B cell (primary cell): ENCODE data around the gene LIG4. TPM values are rescaled to one million over a fixed set of nuclear protein-coding genes. Genes with fewer than 3 reads are reported as not detected.

Source experiments
- ATAC-seq: fragments of 200-7000 bp; cut with Tn5 transposase; one replicate; pipeline ENCODE4 v1.10.0; 2021; ENCODE audit warnings: low read depth, mild to moderate bottlenecking, moderate number of reproducible peaks, moderate library complexity
- CTCF ChIA-PET: fragments of 350-600 bp; sonication (Branson Sonifier 250); formaldehyde crosslinking; loops from one replicate; lab custom pipeline; 2021; ENCODE audit warnings: antibody characterized with exemption, inconsistent platforms; lab: Charles Lee
- POLR2A ChIA-PET: fragments of 350-600 bp; sonication (Branson Sonifier 250); formaldehyde crosslinking; loops from one replicate; lab custom pipeline; 2021; ENCODE audit warnings: antibody characterized with exemption; lab: Charles Lee
- DNase-seq: peaks from one replicate; pipeline ENCODE4 v3.0.0; 2013
- H2AFZ ChIP-seq: 2 replicates; pipeline ENCODE4 v1.6.1; 2012; ENCODE audit warnings: mild to moderate bottlenecking, low read depth, low read length; ENCODE audit not compliant: insufficient read depth, poor library complexity, severe bottlenecking
- H3K27ac ChIP-seq, 2 donors: 1 replicate in 1 of 2; 2 replicates in 1 of 2; pipeline ENCODE4 v1.5.1; 2012 to 2013; ENCODE audit warnings: low read length in 2 of 2, mild to moderate bottlenecking in 2 of 2, moderate library complexity in 1 of 2
- H3K27me3 ChIP-seq, 4 experiments: fragments of 200-600 bp in 1 of 4; sonication (generic) in 1 of 4; replicated peaks in 1 of 4; 1 replicate in 2 of 4; 2 replicates in 2 of 4; pipeline versions ENCODE4 v1.6.1 to v1.7.0; 2013 to 2016; ENCODE audit warnings: low read length in 3 of 4, mild to moderate bottlenecking in 2 of 4, mixed read lengths in 1 of 4, moderate library complexity in 1 of 4; ENCODE audit not compliant: insufficient read depth in 4 of 4, control insufficient read depth in 3 of 4; ENCODE audit errors: control extremely low read depth in 1 of 4
- H3K36me3 ChIP-seq, 2 experiments: replicated peaks in 1 of 2; 1 replicate in 1 of 2; 2 replicates in 1 of 2; pipeline versions ENCODE4 v1.6.1 to v1.7.1; 2013; ENCODE audit warnings: low read length in 1 of 2; ENCODE audit not compliant: insufficient read depth in 2 of 2, control insufficient read depth in 1 of 2; ENCODE audit errors: control extremely low read depth in 1 of 2, extremely low read depth in 1 of 2
- H3K4me1 ChIP-seq, 2 donors: fragments of 200-600 bp in 1 of 2; sonication (generic) in 1 of 2; 1 replicate in 1 of 2; 2 replicates in 1 of 2; pipeline versions ENCODE4 v1.5.1 to v1.6.1; 2013 to 2017; ENCODE audit warnings: low read length in 2 of 2; ENCODE audit not compliant: control insufficient read depth in 2 of 2, insufficient read depth in 2 of 2
- H3K4me2 ChIP-seq: replicated peaks from 2 replicates; pipeline ENCODE3; 2012; ENCODE audit warnings: mild to moderate bottlenecking, low read depth, low read length; ENCODE audit not compliant: poor library complexity, severe bottlenecking
- H3K4me3 ChIP-seq, 5 experiments: fragments of 200-600 bp in 1 of 5; sonication (generic) in 1 of 5; 1 replicate in 3 of 5; 2 replicates in 2 of 5; pipeline versions ENCODE4 v1.5.1 to v1.7.0; 2011 to 2016; ENCODE audit warnings: low read length in 4 of 5, mild to moderate bottlenecking in 4 of 5, low read depth in 2 of 5, control low read depth in 1 of 5, moderate library complexity in 1 of 5; ENCODE audit not compliant: insufficient read depth in 1 of 5; ENCODE audit errors: control extremely low read depth in 1 of 5, extremely low read depth in 1 of 5
- H3K79me2 ChIP-seq: fragments of 200-600 bp; sonication (generic); one replicate; pipeline ENCODE4 v1.6.0; 2016; ENCODE audit warnings: low read length; ENCODE audit not compliant: control insufficient read depth, insufficient read depth
- H3K9ac ChIP-seq: fragments of 200-600 bp; sonication (generic); 2 replicates; pipeline ENCODE4 v1.6.1; 2017; ENCODE audit warnings: mild to moderate bottlenecking, low read length, moderate library complexity
- H3K9me3 ChIP-seq, 3 donors: one replicate each; pipeline versions ENCODE4 v1.6.1 to v1.7.1; 2013; ENCODE audit warnings: low read length in 2 of 3; ENCODE audit not compliant: control insufficient read depth in 2 of 3, insufficient read depth in 1 of 3; ENCODE audit errors: control extremely low read depth in 1 of 3
- H4K20me1 ChIP-seq: 2 replicates; pipeline ENCODE4 v1.6.0; 2012; ENCODE audit warnings: mild to moderate bottlenecking, low read length; ENCODE audit not compliant: insufficient read depth, control insufficient read depth, poor library complexity, severe bottlenecking
- H3K27ac Mint-ChIP-seq: one replicate; pipeline ENCODE4 v1.8.0; 2021; ENCODE audit warnings: mixed read lengths
- H3K27me3 Mint-ChIP-seq: one replicate; pipeline ENCODE4 v1.8.0; 2021; ENCODE audit warnings: mixed read lengths
- H3K4me1 Mint-ChIP-seq: one replicate; pipeline ENCODE4 v1.8.0; 2021; ENCODE audit warnings: mixed read lengths
- H3K4me3 Mint-ChIP-seq: one replicate; pipeline ENCODE4 v1.8.0; 2021; ENCODE audit warnings: mixed read lengths
- H3K9me3 Mint-ChIP-seq: one replicate; pipeline ENCODE4 v1.8.0; 2022; ENCODE audit warnings: mixed read lengths; ENCODE audit not compliant: insufficient read depth
- EZH2 ChIP-seq: IDR thresholded peaks from 2 replicates; pipeline ENCODE4 v1.6.1; 2012; ENCODE audit warnings: borderline replicate concordance, low read depth, mild to moderate bottlenecking, moderate library complexity, low read length; ENCODE audit not compliant: insufficient read depth, poor library complexity, severe bottlenecking
- WGBS: methylation state at CpG from one replicate; pipeline ENCODE4 v1.1.5; 2013; ENCODE audit warnings: missing lambda C conversion rate; ENCODE audit not compliant: insufficient coverage; 5-methylcytosine and 5-hydroxymethylcytosine counted together
- intact Hi-C: fragments of 100-400 bp; cut with micrococcal nuclease; formaldehyde crosslinking; loops from one replicate; pipeline ENCODE4 v1.10.0; 2022
- polyA plus RNA-seq: library from polyadenylated mRNA; depleted of rRNA; stranded (reverse); fragments of >200 nt; gene quantifications from 2 replicates; pipeline ENCODE4 v1.2.3, GENCODE V29; 2012
- total RNA-seq, 2 donors: library from RNA; stranded (reverse); fragments of 120-200 nt in 1 of 2; gene quantifications; 1 replicate in 1 of 2; 2 replicates in 1 of 2; pipeline versions ENCODE4 v1.2.3 to v1.2.4, GENCODE V29; 2013 to 2022
- TF ChIP-seq, protein P1 (sequence below): fragments of 200-600 bp; IDR thresholded peaks from one replicate; pipeline ENCODE4 v1.8.0; 2022; ENCODE audit warnings: antibody characterized with exemption, mild to moderate bottlenecking

Gene LIG4
- total and polyA plus RNA-seq, 2 donors (not counting 1 experiment from before 2014, with no cell fraction given): 6.6 to 22.3 TPM

DNA sequence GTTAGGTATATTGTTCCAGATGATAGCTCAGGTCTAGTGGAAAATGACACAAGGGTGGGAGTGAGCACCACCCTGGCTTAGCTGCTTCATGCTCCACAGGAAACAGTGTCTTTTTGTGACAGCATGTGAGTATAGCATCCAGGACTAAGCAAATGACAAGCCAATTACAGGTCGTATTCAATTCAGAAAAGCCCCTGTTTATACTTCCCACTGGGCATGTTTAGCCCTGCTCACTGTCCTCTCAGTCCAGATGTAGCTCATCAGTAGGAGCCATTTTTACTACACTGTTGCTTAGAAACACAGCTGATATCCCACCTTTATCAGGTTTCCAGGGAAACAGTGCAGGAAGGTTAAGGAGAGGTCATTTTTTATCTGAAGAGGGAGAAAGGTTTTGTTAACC lies 10.8 kb upstream of the LIG4 start:
- no peaks in the 10 kb centered on the region for H3K9me3 Mint-ChIP-seq
- H3K9me3 ChIP-seq: no peaks in the 10 kb centered on the region
- ChIA-PET CTCF (interaction anchor here (0.8 to 1.3 kb wide), 3 partner anchors 9 to 96 kb away, joined by 3 to 4 read pairs (median 3); no protein-coding TSS in a partner anchor), POLR2A (no interaction called here)
- 13% methylated on average over 1 of the region's 1 CpG for WGBS
- H3K36me3 ChIP-seq: peaks cover 8 to 11% of the 10 kb centered on the region in 2 experiments
- H3K4me1 Mint-ChIP-seq: peaks cover 47% of the 10 kb centered on the region
- ATAC-seq (peak; percentile 41), DNase-seq (no peak)
- peak overlapping the region; percentile 43 for H3K27ac Mint-ChIP-seq
- H3K4me3 ChIP-seq: no peak overlapping the region
- H3K9ac ChIP-seq: no peak overlapping the region
- H3K79me2 ChIP-seq: peaks cover 39% of the 10 kb centered on the region
- H3K4me1 ChIP-seq: peaks cover 17 to 19% of the 10 kb centered on the region in 2 donors
- no peak for TF ChIP-seq EZH2
- TF ChIP-seq, protein P1, sequence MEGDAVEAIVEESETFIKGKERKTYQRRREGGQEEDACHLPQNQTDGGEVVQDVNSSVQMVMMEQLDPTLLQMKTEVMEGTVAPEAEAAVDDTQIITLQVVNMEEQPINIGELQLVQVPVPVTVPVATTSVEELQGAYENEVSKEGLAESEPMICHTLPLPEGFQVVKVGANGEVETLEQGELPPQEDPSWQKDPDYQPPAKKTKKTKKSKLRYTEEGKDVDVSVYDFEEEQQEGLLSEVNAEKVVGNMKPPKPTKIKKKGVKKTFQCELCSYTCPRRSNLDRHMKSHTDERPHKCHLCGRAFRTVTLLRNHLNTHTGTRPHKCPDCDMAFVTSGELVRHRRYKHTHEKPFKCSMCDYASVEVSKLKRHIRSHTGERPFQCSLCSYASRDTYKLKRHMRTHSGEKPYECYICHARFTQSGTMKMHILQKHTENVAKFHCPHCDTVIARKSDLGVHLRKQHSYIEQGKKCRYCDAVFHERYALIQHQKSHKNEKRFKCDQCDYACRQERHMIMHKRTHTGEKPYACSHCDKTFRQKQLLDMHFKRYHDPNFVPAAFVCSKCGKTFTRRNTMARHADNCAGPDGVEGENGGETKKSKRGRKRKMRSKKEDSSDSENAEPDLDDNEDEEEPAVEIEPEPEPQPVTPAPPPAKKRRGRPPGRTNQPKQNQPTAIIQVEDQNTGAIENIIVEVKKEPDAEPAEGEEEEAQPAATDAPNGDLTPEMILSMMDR: no peak
- H3K27me3 ChIP-seq: no peaks in the 10 kb centered on the region
- H4K20me1 ChIP-seq: peaks cover 8% of the 10 kb centered on the region
- intact Hi-C loops: loop anchor here (2.0 to 5.0 kb wide), 4 partner anchors 15 to 1659 kb away; partner anchors contain the start of gene ARGLU1
- no peaks in the 10 kb centered on the region for H3K27me3 Mint-ChIP-seq
- H2AFZ ChIP-seq: no peak overlapping the region
- H3K4me2 ChIP-seq: no peak overlapping the region
- H3K4me3 Mint-ChIP-seq: peak overlapping the region; percentile 4
- H3K27ac ChIP-seq: peak overlapping the region in 1 of 2 donors; percentile 44

DNA sequence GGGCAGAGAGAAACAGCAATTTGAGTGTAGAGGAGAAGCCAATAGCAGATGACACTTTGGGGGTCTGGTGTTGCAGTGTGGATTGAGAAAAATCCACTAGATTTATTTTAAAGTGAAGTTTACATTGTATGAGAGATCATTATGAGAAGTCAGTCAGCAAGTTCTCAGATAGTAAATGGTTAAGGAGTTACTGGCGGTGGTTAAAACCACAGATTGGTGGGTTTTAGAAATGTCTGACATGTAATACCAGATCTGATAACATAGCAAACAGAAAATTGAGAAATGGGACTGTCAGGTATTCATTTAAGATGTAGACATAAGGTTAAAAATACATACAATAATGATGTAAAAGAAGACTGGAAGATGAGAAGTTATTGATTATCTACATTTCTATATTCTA lies 10.1 kb upstream of the LIG4 start:
- Mint-ChIP-seq H3K9me3 (no peaks in the 10 kb centered on the region), H3K4me3 (no peak overlapping the region), H3K4me1 (peaks cover 50% of the 10 kb centered on the region), H3K27ac (no peak overlapping the region), H3K27me3 (no peaks in the 10 kb centered on the region)
- peaks cover 8 to 11% of the 10 kb centered on the region in 2 experiments for H3K36me3 ChIP-seq
- no peak for DNase-seq
- H3K4me3 ChIP-seq: no peak overlapping the region
- peaks cover 4% of the 10 kb centered on the region for H4K20me1 ChIP-seq
- ATAC-seq: no peak
- no peak overlapping the region for H3K9ac ChIP-seq
- intact Hi-C loops: loop anchor here (5.0 kb wide), 2 partner anchors 97 to 1658 kb away; partner anchors contain the start of gene ARGLU1
- H3K4me1 ChIP-seq: peaks cover 19 to 21% of the 10 kb centered on the region in 2 donors
- H2AFZ ChIP-seq: no peak overlapping the region
- H3K9me3 ChIP-seq: no peaks in the 10 kb centered on the region
- no peak overlapping the region for H3K4me2 ChIP-seq
- TF ChIP-seq EZH2: no peak
- TF ChIP-seq, protein P1: no peak
- no CpG with 5 or more reads among the region's 1 CpG for WGBS
- H3K27ac ChIP-seq: peak overlapping the region in 1 of 2 donors; percentile 44
- ChIA-PET CTCF (interaction anchor here (1.2 to 1.3 kb wide), 2 partner anchors 8 to 97 kb away, joined by 3 to 4 read pairs; no protein-coding TSS in a partner anchor), POLR2A (no interaction called here)
- no peaks in the 10 kb centered on the region for H3K27me3 ChIP-seq
- peaks cover 46% of the 10 kb centered on the region for H3K79me2 ChIP-seq
